Measurements from ENCODE around the gene PDE4B. TPM values are rescaled to one million over a fixed set of nuclear protein-coding genes. Genes with fewer than 3 reads are reported as not detected.
"Not testable (repeated sequence)": the region's sequence is repeated elsewhere in the genome, so short reads cannot be mapped to it uniquely, and the experiment has no call there.

PDE4B gene
- total RNA-seq, 2 experiments from 2014 or later: 23.4 to 26.2 TPM

DNA sequence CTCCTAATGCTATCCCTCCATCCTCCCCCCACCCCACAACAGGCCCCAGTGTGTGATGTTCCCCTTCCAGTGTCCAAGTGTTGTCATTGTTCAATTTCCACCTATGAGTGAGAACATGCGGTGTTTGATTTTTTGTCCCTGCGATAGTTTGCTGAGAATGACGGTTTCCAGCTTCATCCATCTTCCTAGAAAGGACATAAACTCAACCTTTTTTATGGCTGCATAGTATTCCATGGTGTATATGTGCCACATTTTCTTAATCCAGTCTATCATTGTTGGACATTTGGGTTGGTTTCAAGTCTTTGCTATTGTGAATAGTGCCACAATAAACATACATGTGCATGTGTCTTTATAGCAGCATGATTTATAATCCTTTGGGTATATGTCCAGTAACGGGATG is 308.3 kb downstream of the PDE4B start:
- intact Hi-C loops (cut with micrococcal nuclease); H3K4me1 Mint-ChIP-seq (ENCODE audit: low read depth); H3K36me3 Mint-ChIP-seq (ENCODE audit: low read depth); DNase-seq; H3K27me3 Mint-ChIP-seq (ENCODE audit: low read depth); H3K4me3 Mint-ChIP-seq; CTCF ChIA-PET; H3K9me3 Mint-ChIP-seq; H3K27ac Mint-ChIP-seq: not testable (repeated sequence)

- H3K4me1 Mint-ChIP-seq (ENCODE audit: low read depth); intact Hi-C loops (cut with micrococcal nuclease); H3K27me3 Mint-ChIP-seq (ENCODE audit: low read depth); H3K36me3 Mint-ChIP-seq (ENCODE audit: low read depth); H3K4me3 Mint-ChIP-seq; H3K9me3 Mint-ChIP-seq; CTCF ChIA-PET; H3K27ac Mint-ChIP-seq; DNase-seq: not testable (repeated sequence)
Observed at GRCh38 chr1:66104076-66104475, 311.4 kb downstream of the PDE4B start.

- no peak for DNase-seq
- H3K9me3 Mint-ChIP-seq: no peaks in the 10 kb centered on the region
- CTCF ChIA-PET: interaction anchor here (0.6 kb wide), 1 partner anchor 1064 kb away, joined by 4 read pairs; no protein-coding TSS in a partner anchor
- H3K4me1 Mint-ChIP-seq (ENCODE audit: low read depth): no peaks in the 10 kb centered on the region
- peaks cover 3% of the 10 kb centered on the region for H3K27me3 Mint-ChIP-seq (ENCODE audit: low read depth)
- intact Hi-C loops (cut with micrococcal nuclease): no loop called here
- no peaks in the 10 kb centered on the region for H3K36me3 Mint-ChIP-seq (ENCODE audit: low read depth)
- H3K4me3 Mint-ChIP-seq: no peak overlapping the region
- no peak overlapping the region for H3K27ac Mint-ChIP-seq
Observed at GRCh38 chr1:66108624-66109023, 315.9 kb downstream of the PDE4B start.

DNA sequence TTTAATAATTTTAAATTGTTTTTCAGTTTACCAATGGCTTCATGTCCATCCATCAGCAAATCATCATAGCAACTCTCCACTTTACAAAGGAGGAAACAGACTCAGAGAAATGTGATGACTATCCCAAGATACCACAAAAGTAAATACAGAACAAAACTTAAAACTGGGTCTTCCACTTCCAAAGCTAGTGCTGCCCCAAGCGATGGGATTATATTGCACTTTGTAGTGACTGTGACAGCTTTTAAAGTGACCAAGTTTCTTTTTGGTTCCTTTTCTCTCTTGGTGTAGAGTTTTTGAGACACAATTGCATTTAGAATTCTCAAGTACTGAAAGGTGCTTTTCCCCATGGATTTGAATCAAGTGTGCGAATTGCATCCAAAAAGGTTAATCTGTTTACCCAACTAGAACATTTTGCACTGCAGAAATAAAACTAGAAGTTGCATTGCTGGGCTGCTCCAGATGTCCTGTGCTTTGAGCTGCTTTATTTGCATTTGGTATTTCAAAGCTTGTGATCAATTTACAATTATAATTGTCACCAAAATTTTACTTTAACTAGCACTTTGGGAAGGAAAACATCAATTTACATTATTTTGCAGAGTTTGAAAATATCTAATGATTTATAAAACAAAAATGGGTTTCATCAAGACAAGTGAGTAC is 320.2 kb downstream of the PDE4B start:
- Mint-ChIP-seq H3K27ac (no peak overlapping the region), H3K4me1 (ENCODE audit: low read depth) (no peaks in the 10 kb centered on the region), H3K4me3 (no peak overlapping the region), H3K36me3 (ENCODE audit: low read depth) (no peaks in the 10 kb centered on the region), H3K27me3 (ENCODE audit: low read depth) (peaks cover 6% of the 10 kb centered on the region), H3K9me3 (no peaks in the 10 kb centered on the region)
- intact Hi-C loops (cut with micrococcal nuclease): no loop called here
- no peak for DNase-seq
- CTCF ChIA-PET: interaction anchor here (1.5 kb wide), 1 partner anchor 129 kb away, joined by 6 read pairs; no protein-coding TSS in a partner anchor

DNA sequence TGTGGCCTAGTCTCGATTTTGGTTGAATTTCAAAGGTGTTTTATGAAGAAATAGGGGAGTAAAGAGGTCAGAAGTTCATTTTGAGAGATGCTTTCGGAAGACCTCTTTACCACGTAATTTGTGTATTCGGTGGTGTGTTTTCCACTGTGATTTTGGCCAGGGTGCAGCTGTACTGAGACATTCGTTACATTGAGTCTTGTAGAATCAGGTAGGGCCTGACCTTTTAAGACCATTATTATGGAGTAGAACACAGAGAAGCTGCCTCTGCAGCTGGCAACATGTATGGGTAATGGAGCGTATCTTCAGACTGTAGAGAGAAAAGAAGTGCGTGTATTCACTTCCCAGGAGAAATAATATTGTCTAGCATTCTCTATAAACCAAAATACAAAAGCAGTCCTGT is 326.5 kb downstream of the PDE4B start:
- Mint-ChIP-seq H3K36me3 (ENCODE audit: low read depth) (no peaks in the 10 kb centered on the region), H3K27ac (no peak overlapping the region), H3K4me3 (no peak overlapping the region), H3K27me3 (ENCODE audit: low read depth) (peaks cover 13% of the 10 kb centered on the region), H3K4me1 (ENCODE audit: low read depth) (peaks cover 4% of the 10 kb centered on the region), H3K9me3 (no peaks in the 10 kb centered on the region)
- CTCF ChIA-PET: interaction anchor here (1.6 kb wide), 1 partner anchor 123 kb away, joined by 5 read pairs; no protein-coding TSS in a partner anchor
- no peak for DNase-seq
- intact Hi-C loops (cut with micrococcal nuclease): no loop called here

- intact Hi-C loops (cut with micrococcal nuclease): no loop called here
- Mint-ChIP-seq H3K27me3 (ENCODE audit: low read depth) (peaks cover 10% of the 10 kb centered on the region), H3K9me3 (peaks cover 5% of the 10 kb centered on the region), H3K36me3 (ENCODE audit: low read depth) (peaks cover 3% of the 10 kb centered on the region), H3K4me1 (ENCODE audit: low read depth) (peaks cover 11% of the 10 kb centered on the region), H3K27ac (no peak overlapping the region), H3K4me3 (no peak overlapping the region)
- CTCF ChIA-PET: no interaction called here
- DNase-seq: no peak
Observed at GRCh38 chr1:66124670-66125069, 332.0 kb downstream of the PDE4B start.

DNA sequence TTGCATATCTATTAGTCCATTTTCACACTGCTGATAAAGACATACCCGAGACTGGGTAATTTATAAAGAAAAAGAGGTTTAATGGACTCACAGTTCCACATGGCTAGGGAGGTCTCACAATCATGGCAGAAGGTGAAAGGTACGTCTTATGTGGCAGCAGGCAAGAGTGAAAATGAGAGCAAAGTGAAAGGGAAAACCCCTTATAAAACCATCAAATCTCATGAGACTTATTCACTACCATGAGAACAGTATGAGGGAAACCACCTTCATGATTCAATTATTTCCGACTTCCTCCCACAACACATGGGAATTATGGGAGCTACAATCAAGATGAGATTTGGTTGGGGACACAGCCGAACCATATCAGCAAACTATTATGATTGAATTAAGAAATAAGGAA is 335.9 kb downstream of the PDE4B start:
- not testable (repeated sequence) for H3K27me3 Mint-ChIP-seq (ENCODE audit: low read depth); H3K36me3 Mint-ChIP-seq (ENCODE audit: low read depth); H3K4me1 Mint-ChIP-seq (ENCODE audit: low read depth); H3K4me3 Mint-ChIP-seq; H3K27ac Mint-ChIP-seq; H3K9me3 Mint-ChIP-seq
- CTCF ChIA-PET: interaction anchor here (0.6 kb wide), 1 partner anchor 248 kb away, joined by 3 read pairs; no protein-coding TSS in a partner anchor
- intact Hi-C loops (cut with micrococcal nuclease): loop anchor here (1.0 to 2.0 kb wide), 4 partner anchors 9 to 318 kb away; no protein-coding TSS in a partner anchor
- DNase-seq: peak; percentile 5

GRCh38 chr1:66132324-66132723 is 339.6 kb downstream of the PDE4B start:
- no peak overlapping the region for H3K4me3 Mint-ChIP-seq
- no peak for DNase-seq
- no peak overlapping the region for H3K27ac Mint-ChIP-seq
- CTCF ChIA-PET: interaction anchor here (0.6 kb wide), 1 partner anchor 78 kb away, joined by 3 read pairs; no protein-coding TSS in a partner anchor
- intact Hi-C loops (cut with micrococcal nuclease): no loop called here
- no peaks in the 10 kb centered on the region for H3K27me3 Mint-ChIP-seq (ENCODE audit: low read depth)
- H3K36me3 Mint-ChIP-seq (ENCODE audit: low read depth): peaks cover 3% of the 10 kb centered on the region
- peaks cover 14% of the 10 kb centered on the region for H3K4me1 Mint-ChIP-seq (ENCODE audit: low read depth)
- peaks cover 5% of the 10 kb centered on the region for H3K9me3 Mint-ChIP-seq

DNA sequence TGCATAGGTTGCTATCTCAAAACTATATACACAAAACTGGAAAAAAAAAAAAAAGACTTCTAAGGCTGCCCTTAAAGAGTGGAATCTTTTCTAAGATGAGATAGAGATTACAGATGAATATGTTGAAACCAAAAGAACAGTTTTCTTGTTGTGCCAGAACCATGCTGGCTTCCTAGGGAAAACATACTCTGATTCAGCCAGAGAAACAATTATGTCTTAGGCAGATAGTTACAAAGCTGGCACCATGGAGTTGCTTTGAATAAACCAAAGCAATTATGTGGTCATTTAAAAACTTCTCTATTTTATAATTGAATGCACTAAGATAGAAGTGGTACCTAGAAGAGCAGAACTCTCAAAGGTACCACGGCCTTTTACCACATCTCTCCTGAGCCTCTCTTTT is 341.3 kb downstream of the PDE4B start:
- no peaks in the 10 kb centered on the region for H3K9me3 Mint-ChIP-seq
- DNase-seq: no peak
- intact Hi-C loops (cut with micrococcal nuclease): no loop called here
- CTCF ChIA-PET: interaction anchor here (1.5 kb wide), 1 partner anchor 109 kb away, joined by 5 read pairs; no protein-coding TSS in a partner anchor
- H3K27ac Mint-ChIP-seq: no peak overlapping the region
- no peaks in the 10 kb centered on the region for H3K27me3 Mint-ChIP-seq (ENCODE audit: low read depth)
- no peaks in the 10 kb centered on the region for H3K36me3 Mint-ChIP-seq (ENCODE audit: low read depth)
- no peak overlapping the region for H3K4me3 Mint-ChIP-seq
- H3K4me1 Mint-ChIP-seq (ENCODE audit: low read depth): peaks cover 8% of the 10 kb centered on the region

- DNase-seq: no peak
- Mint-ChIP-seq H3K4me3 (no peak overlapping the region), H3K4me1 (ENCODE audit: low read depth) (peaks cover 8% of the 10 kb centered on the region), H3K27me3 (ENCODE audit: low read depth) (no peaks in the 10 kb centered on the region), H3K9me3 (no peaks in the 10 kb centered on the region), H3K36me3 (ENCODE audit: low read depth) (no peaks in the 10 kb centered on the region), H3K27ac (no peak overlapping the region)
- CTCF ChIA-PET: no interaction called here
- intact Hi-C loops (cut with micrococcal nuclease): loop anchor here (5.0 kb wide), 1 partner anchor 197 kb away; no protein-coding TSS in a partner anchor
Observed at GRCh38 chr1:66135161-66135560, 342.5 kb downstream of the PDE4B start.

- H3K4me1 Mint-ChIP-seq (ENCODE audit: low read depth); H3K36me3 Mint-ChIP-seq (ENCODE audit: low read depth); H3K27me3 Mint-ChIP-seq (ENCODE audit: low read depth); H3K9me3 Mint-ChIP-seq; DNase-seq; CTCF ChIA-PET; H3K27ac Mint-ChIP-seq; H3K4me3 Mint-ChIP-seq: not testable (repeated sequence)
- intact Hi-C loops (cut with micrococcal nuclease): loop anchor here (5.0 kb wide), 1 partner anchor 196 kb away; no protein-coding TSS in a partner anchor
Observed at GRCh38 chr1:66136423-66136822, 343.7 kb downstream of the PDE4B start.

DNA sequence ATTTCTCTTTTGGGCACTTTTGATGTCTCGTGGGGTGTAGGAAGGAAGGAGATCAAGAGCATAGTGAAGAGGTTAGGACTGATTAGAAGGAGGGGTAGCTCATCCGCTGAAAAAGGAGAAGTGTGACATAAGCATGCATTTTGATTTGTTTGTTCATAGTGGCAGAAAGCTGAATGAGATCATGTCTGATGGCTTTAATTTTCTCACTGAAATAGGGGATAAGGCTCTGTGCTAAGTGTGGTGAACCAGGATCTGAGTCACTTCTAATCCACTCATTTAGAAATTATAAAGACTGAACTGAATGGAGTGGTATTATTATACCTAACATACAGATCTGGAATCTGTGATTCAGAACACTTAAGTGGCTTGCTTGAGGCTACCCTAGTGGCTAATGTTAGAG is 344.5 kb downstream of the PDE4B start:
- no peak for DNase-seq
- Mint-ChIP-seq H3K9me3 (no peaks in the 10 kb centered on the region), H3K4me1 (ENCODE audit: low read depth) (peaks cover 8% of the 10 kb centered on the region), H3K4me3 (no peak overlapping the region), H3K27me3 (ENCODE audit: low read depth) (no peaks in the 10 kb centered on the region), H3K27ac (no peak overlapping the region), H3K36me3 (ENCODE audit: low read depth) (no peaks in the 10 kb centered on the region)
- intact Hi-C loops (cut with micrococcal nuclease): loop anchor here (1.0 to 5.0 kb wide), 5 partner anchors 9 to 195 kb away; no protein-coding TSS in a partner anchor
- CTCF ChIA-PET: no interaction called here

- Mint-ChIP-seq H3K36me3 (ENCODE audit: low read depth) (no peaks in the 10 kb centered on the region), H3K4me3 (no peak overlapping the region), H3K27me3 (ENCODE audit: low read depth) (no peaks in the 10 kb centered on the region), H3K4me1 (ENCODE audit: low read depth) (peaks cover 8% of the 10 kb centered on the region), H3K27ac (no peak overlapping the region), H3K9me3 (no peaks in the 10 kb centered on the region)
- intact Hi-C loops (cut with micrococcal nuclease): loop anchor here (5.0 kb wide), 1 partner anchor 194 kb away; no protein-coding TSS in a partner anchor
- DNase-seq: no peak
- CTCF ChIA-PET: interaction anchor here (0.8 kb wide), 1 partner anchor 104 kb away, joined by 3 read pairs; no protein-coding TSS in a partner anchor
Observed at GRCh38 chr1:66138613-66139012, 345.9 kb downstream of the PDE4B start.

Data from activated naive CD4-positive, alpha-beta T cell treated with anti-CD3 and anti-CD28 coated beads for 36 hours (primary cell).